Liver (tissue), 9 donors: ENCODE results near the gene SMPD3. TPM values are rescaled to one million over a fixed set of nuclear protein-coding genes. Genes with fewer than 3 reads are reported as not detected.

ENCODE experiments used
- DNase-seq: peaks from one replicate; pipeline ENCODE4 v3.0.0-alpha.2; 2017; ENCODE audit warnings: low spot score
- H3K27ac ChIP-seq, 2 donors: one replicate each; pipeline ENCODE4 v1.7.0; 2013; ENCODE audit warnings: inconsistent platforms in 2 of 2, low read length in 2 of 2, control low read depth in 1 of 2, low read depth in 1 of 2, mild to moderate bottlenecking in 1 of 2
- H3K27me3 ChIP-seq, 4 donors: one replicate each; pipeline versions ENCODE4 v1.6.1 to v1.7.0; 2013; ENCODE audit warnings: low read length in 3 of 4, inconsistent platforms in 1 of 4, mild to moderate bottlenecking in 1 of 4, moderate library complexity in 1 of 4; ENCODE audit not compliant: control insufficient read depth in 4 of 4, insufficient read depth in 4 of 4
- H3K36me3 ChIP-seq, 4 donors: one replicate each; pipeline versions ENCODE4 v1.6.1 to v1.7.0; 2013; ENCODE audit warnings: low read length in 3 of 4, mild to moderate bottlenecking in 3 of 4, low read depth in 1 of 4, moderate library complexity in 1 of 4; ENCODE audit not compliant: control insufficient read depth in 4 of 4, insufficient read depth in 3 of 4
- H3K4me1 ChIP-seq, 4 donors: one replicate each; pipeline versions ENCODE4 v1.6.1 to v1.7.0; 2013; ENCODE audit warnings: low read length in 3 of 4, mild to moderate bottlenecking in 3 of 4, moderate library complexity in 1 of 4; ENCODE audit not compliant: control insufficient read depth in 4 of 4, insufficient read depth in 4 of 4
- H3K4me3 ChIP-seq, 3 donors: one replicate each; pipeline versions ENCODE4 v1.6.1 to v1.7.0; 2013; ENCODE audit warnings: low read length in 3 of 3, control low read depth in 1 of 3, low read depth in 1 of 3, mild to moderate bottlenecking in 1 of 3
- H3K9ac ChIP-seq, 2 donors: one replicate each; pipeline ENCODE4 v1.7.0; 2013; ENCODE audit warnings: low read length in 2 of 2, mild to moderate bottlenecking in 2 of 2, moderate library complexity in 2 of 2, control low read depth in 1 of 2, low read depth in 1 of 2
- H3K9me3 ChIP-seq, 4 donors: one replicate each; pipeline versions ENCODE4 v1.6.1 to v1.7.0; 2013; ENCODE audit warnings: low read length in 3 of 4; ENCODE audit not compliant: control insufficient read depth in 4 of 4
- EGR1 ChIP-seq, 2 donors: IDR thresholded peaks; 2 replicates each; pipeline ENCODE4 v1.6.1; 2016 to 2018; ENCODE audit warnings: antibody characterized with exemption in 2 of 2, low read depth in 2 of 2
- FOXA1 ChIP-seq: IDR thresholded peaks from 2 replicates; pipeline ENCODE4 v1.6.1; 2016; ENCODE audit warnings: antibody characterized with exemption
- GABPA ChIP-seq, 2 donors: IDR thresholded peaks in 1 of 2; conservative IDR thresholded peaks in 1 of 2; 2 replicates each; pipeline ENCODE4 v1.6.1; 2016; ENCODE audit warnings: antibody characterized with exemption in 2 of 2, mild to moderate bottlenecking in 1 of 2, moderate library complexity in 1 of 2
- HNF4A ChIP-seq, 2 donors: conservative IDR thresholded peaks; 2 replicates each; pipeline ENCODE4 v1.6.1; 2016; ENCODE audit warnings: antibody characterized with exemption in 2 of 2, mild to moderate bottlenecking in 2 of 2
- HNF4G ChIP-seq: IDR thresholded peaks from 2 replicates; pipeline ENCODE4 v1.6.1; 2016; ENCODE audit warnings: antibody characterized with exemption
- JUND ChIP-seq, 2 donors: IDR thresholded peaks; 2 replicates each; pipeline ENCODE4 v1.6.1; 2016; ENCODE audit warnings: antibody characterized with exemption in 2 of 2
- NR2F2 ChIP-seq: IDR thresholded peaks from 2 replicates; pipeline ENCODE4 v1.6.1; 2016; ENCODE audit warnings: antibody characterized with exemption
- RAD21 ChIP-seq, 2 donors: IDR thresholded peaks; 2 replicates each; pipeline ENCODE4 v1.6.1; 2016; ENCODE audit warnings: antibody characterized with exemption in 2 of 2, mild to moderate bottlenecking in 2 of 2
- RXRA ChIP-seq, 2 donors: IDR thresholded peaks; 2 replicates each; pipeline ENCODE4 v1.6.1; 2017 to 2018; ENCODE audit warnings: antibody characterized with exemption in 2 of 2, mild to moderate bottlenecking in 1 of 2
- TAF1 ChIP-seq: conservative IDR thresholded peaks from 2 replicates; pipeline ENCODE4 v1.6.1; 2016; ENCODE audit warnings: antibody characterized with exemption, mild to moderate bottlenecking
- WGBS: extraction: QIAGEN DNeasy Blood & Tissue Kit; methylation state at CpG from one replicate; pipeline ENCODE4 v1.1.7; 2013; 5-methylcytosine and 5-hydroxymethylcytosine counted together
- polyA plus RNA-seq, 2 donors: library from polyadenylated mRNA; stranded (reverse) in 1 of 2; unstranded in 1 of 2; fragments of 200-250 nt in 1 of 2; fragments of >200 nt in 1 of 2; fragmentation: Nextera tagmentation in 1 of 2; extraction: Ambion mirVana in 1 of 2; gene quantifications; one replicate each; pipeline versions ENCODE4 v1.2.1 to v1.2.3, GENCODE V29; 2013 to 2015
- total RNA-seq, 2 donors: library from RNA; depleted of rRNA; stranded (reverse); fragments of >200 nt; gene quantifications; one replicate each; pipeline ENCODE4 v1.2.3, GENCODE V29; 2014
- TF ChIP-seq, protein P1 (sequence below): IDR thresholded peaks from 2 replicates; pipeline ENCODE4 v1.6.1; 2016; ENCODE audit warnings: antibody characterized with exemption, mild to moderate bottlenecking
- TF ChIP-seq, protein P2 (sequence below): IDR thresholded peaks from 2 replicates; pipeline ENCODE4 v1.6.1; 2016; ENCODE audit warnings: antibody characterized with exemption
- TF ChIP-seq, protein P3 (sequence below): IDR thresholded peaks from 2 replicates; pipeline ENCODE4 v1.6.1; 2016; ENCODE audit warnings: antibody characterized with exemption
- TF ChIP-seq, protein P4 (sequence below): IDR thresholded peaks from 2 replicates; pipeline ENCODE4 v1.6.1; 2016; ENCODE audit warnings: antibody characterized with exemption
- donor health status: healthy.
- donor health status: healthy.
- donor health status: healthy.
- donor health status: healthy.
- donor health status: healthy.

The SMPD3 gene
- total and polyA plus RNA-seq, 4 donors, result 0.33 to 10.6 (median 2.7) TPM

DNA sequence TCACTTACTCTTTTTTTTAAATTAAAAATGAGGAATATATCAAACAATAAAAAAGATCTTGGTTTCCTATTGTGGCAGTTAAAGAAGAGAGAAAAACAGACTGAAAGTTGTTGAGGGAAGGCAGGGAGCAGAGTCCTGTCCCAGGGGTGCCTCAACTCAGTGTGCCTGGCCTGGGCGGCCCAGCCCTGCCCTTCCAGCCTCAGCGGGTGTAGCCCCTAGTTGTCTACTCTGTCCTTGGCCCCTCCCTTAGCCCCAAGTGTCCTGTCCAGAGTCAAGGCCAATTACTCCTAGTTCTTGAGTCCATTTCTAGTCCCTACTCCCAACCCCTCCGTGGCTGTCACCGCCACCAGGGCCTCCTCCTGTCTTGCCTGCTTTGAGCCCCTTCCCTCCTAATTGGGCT lies 52.5 kb downstream of the SMPD3 start:
- DNase-seq, result no peak
- H3K9ac ChIP-seq, result no peak overlapping the region
- H3K36me3 ChIP-seq, result no peaks in the 10 kb centered on the region
- WGBS, result 80% methylated on average over 4 of the region's 4 CpGs
- no peak overlapping the region for H3K4me3 ChIP-seq
- H3K9me3 ChIP-seq, result no peaks in the 10 kb centered on the region
- peaks cover 3 to 13% (median 10%) of the 10 kb centered on the region in 4 donors for H3K4me1 ChIP-seq
- H3K27ac ChIP-seq, result no peak overlapping the region
- no peaks in the 10 kb centered on the region for H3K27me3 ChIP-seq
- TF ChIP-seq, protein P1, sequence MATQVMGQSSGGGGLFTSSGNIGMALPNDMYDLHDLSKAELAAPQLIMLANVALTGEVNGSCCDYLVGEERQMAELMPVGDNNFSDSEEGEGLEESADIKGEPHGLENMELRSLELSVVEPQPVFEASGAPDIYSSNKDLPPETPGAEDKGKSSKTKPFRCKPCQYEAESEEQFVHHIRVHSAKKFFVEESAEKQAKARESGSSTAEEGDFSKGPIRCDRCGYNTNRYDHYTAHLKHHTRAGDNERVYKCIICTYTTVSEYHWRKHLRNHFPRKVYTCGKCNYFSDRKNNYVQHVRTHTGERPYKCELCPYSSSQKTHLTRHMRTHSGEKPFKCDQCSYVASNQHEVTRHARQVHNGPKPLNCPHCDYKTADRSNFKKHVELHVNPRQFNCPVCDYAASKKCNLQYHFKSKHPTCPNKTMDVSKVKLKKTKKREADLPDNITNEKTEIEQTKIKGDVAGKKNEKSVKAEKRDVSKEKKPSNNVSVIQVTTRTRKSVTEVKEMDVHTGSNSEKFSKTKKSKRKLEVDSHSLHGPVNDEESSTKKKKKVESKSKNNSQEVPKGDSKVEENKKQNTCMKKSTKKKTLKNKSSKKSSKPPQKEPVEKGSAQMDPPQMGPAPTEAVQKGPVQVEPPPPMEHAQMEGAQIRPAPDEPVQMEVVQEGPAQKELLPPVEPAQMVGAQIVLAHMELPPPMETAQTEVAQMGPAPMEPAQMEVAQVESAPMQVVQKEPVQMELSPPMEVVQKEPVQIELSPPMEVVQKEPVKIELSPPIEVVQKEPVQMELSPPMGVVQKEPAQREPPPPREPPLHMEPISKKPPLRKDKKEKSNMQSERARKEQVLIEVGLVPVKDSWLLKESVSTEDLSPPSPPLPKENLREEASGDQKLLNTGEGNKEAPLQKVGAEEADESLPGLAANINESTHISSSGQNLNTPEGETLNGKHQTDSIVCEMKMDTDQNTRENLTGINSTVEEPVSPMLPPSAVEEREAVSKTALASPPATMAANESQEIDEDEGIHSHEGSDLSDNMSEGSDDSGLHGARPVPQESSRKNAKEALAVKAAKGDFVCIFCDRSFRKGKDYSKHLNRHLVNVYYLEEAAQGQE, result no peak
- TF ChIP-seq GABPA (IDR thresholded peaks at IDR 0.05 in 1 of 2, conservative IDR thresholded peaks at IDR 0.05 in 1 of 2) (no peak), HNF4G (no peak), RAD21 (IDR thresholded peaks at IDR 0.05) (no peak)

DNA sequence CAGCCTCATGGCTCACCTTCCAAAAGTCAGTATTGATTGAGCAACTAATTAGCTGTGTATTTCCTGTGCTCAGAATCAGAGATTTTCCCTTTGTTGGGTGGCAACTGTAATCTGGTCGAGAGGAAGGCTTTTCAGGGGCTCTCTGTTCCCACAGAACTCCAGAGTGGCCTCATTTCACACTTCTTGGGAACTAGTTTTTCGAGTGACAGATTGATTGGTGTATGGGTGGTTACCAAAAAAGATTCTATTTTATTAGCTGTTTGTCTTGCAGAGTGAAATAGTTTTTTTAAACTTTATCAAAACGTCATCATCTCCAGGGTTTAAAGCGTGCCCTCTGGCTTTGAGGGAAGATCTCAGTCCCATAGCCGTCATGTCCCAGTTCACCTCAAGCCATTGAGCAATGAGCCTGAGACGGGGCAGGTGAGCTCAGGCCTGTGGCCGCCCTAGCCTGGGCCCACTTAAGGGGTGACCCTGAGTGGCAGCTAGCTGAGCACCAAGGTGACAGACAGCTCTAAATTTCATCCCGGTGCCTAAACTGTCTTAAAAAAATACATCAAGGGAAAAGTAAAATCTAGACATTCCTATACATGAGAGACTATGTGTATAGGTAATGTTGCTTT lies 53.0 kb downstream of the SMPD3 start:
- no peaks in the 10 kb centered on the region for H3K27me3 ChIP-seq
- H3K4me3 ChIP-seq, result no peak overlapping the region
- no peaks in the 10 kb centered on the region for H3K9me3 ChIP-seq
- no peaks in the 10 kb centered on the region for H3K36me3 ChIP-seq
- H3K4me1 ChIP-seq, result peaks cover 3 to 13% (median 10%) of the 10 kb centered on the region in 4 donors
- no peak for DNase-seq
- H3K27ac ChIP-seq, result no peak overlapping the region
- no peak overlapping the region for H3K9ac ChIP-seq
- TF ChIP-seq HNF4A (conservative IDR thresholded peaks at IDR 0.05) (no peak), RAD21 (IDR thresholded peaks at IDR 0.05) (no peak), GABPA (IDR thresholded peaks at IDR 0.05 in 1 of 2, conservative IDR thresholded peaks at IDR 0.05 in 1 of 2) (no peak)
- TF ChIP-seq, protein P2, sequence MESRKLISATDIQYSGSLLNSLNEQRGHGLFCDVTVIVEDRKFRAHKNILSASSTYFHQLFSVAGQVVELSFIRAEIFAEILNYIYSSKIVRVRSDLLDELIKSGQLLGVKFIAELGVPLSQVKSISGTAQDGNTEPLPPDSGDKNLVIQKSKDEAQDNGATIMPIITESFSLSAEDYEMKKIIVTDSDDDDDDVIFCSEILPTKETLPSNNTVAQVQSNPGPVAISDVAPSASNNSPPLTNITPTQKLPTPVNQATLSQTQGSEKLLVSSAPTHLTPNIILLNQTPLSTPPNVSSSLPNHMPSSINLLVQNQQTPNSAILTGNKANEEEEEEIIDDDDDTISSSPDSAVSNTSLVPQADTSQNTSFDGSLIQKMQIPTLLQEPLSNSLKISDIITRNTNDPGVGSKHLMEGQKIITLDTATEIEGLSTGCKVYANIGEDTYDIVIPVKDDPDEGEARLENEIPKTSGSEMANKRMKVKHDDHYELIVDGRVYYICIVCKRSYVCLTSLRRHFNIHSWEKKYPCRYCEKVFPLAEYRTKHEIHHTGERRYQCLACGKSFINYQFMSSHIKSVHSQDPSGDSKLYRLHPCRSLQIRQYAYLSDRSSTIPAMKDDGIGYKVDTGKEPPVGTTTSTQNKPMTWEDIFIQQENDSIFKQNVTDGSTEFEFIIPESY, result no peak
- WGBS, result 85% methylated on average over 8 of the region's 8 CpGs

DNA sequence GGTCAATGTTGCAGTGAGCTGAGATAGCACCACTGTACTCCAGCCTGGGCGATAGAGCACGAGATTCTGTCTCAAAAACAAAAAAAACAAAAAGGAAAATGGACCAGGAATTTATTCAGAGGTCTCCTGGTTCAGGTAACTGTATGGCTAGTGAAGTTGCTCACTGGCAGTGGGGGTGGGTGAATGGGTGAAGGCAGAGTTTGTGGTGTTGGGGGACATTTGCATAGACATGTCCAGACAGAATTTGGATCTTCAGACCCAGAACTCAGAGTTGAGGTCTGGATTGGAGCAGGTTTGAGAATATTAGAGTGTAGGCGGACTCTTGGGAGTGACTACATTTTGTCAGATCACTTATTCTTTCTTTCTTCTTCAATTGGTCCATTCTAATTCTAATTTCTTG lies 55.0 kb downstream of the SMPD3 start:
- H3K36me3 ChIP-seq, result no peaks in the 10 kb centered on the region
- DNase-seq, result no peak
- 93% methylated on average over 3 of the region's 3 CpGs for WGBS
- no peak overlapping the region for H3K27ac ChIP-seq
- H3K4me3 ChIP-seq, result no peak overlapping the region
- no peaks in the 10 kb centered on the region for H3K9me3 ChIP-seq
- H3K4me1 ChIP-seq, result peaks cover 9 to 27% (median 24%) of the 10 kb centered on the region in 4 donors
- H3K27me3 ChIP-seq, result no peaks in the 10 kb centered on the region
- H3K9ac ChIP-seq, result no peak overlapping the region
- TF ChIP-seq JUND (IDR thresholded peaks at IDR 0.05) (no peak), EGR1 (IDR thresholded peaks at IDR 0.05; ENCODE audit: low read depth in 2 of 2) (no peak), RAD21 (IDR thresholded peaks at IDR 0.05) (no peak), NR2F2 (no peak), RXRA (IDR thresholded peaks at IDR 0.05) (no peak), TAF1 (no peak), FOXA1 (no peak), HNF4A (conservative IDR thresholded peaks at IDR 0.05) (no peak), GABPA (IDR thresholded peaks at IDR 0.05 in 1 of 2, conservative IDR thresholded peaks at IDR 0.05 in 1 of 2) (no peak)
- TF ChIP-seq, protein P2, result no peak
- TF ChIP-seq, protein P3, sequence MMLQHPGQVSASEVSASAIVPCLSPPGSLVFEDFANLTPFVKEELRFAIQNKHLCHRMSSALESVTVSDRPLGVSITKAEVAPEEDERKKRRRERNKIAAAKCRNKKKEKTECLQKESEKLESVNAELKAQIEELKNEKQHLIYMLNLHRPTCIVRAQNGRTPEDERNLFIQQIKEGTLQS, result no peak
- TF ChIP-seq, protein P4, sequence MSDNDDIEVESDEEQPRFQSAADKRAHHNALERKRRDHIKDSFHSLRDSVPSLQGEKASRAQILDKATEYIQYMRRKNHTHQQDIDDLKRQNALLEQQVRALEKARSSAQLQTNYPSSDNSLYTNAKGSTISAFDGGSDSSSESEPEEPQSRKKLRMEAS, result no peak
